HG02642 (cell line): Measurements from ENCODE around the gene PPP1R37.

Source experiments
- ATAC-seq: cut with Tn5 transposase; IDR thresholded peaks from one replicate; pipeline ENCODE4 v1.9.1; 2021; ENCODE audit warnings: mild to moderate bottlenecking; ENCODE audit not compliant: unreplicated experiment, poor library complexity

Gene PPP1R37

DNA sequence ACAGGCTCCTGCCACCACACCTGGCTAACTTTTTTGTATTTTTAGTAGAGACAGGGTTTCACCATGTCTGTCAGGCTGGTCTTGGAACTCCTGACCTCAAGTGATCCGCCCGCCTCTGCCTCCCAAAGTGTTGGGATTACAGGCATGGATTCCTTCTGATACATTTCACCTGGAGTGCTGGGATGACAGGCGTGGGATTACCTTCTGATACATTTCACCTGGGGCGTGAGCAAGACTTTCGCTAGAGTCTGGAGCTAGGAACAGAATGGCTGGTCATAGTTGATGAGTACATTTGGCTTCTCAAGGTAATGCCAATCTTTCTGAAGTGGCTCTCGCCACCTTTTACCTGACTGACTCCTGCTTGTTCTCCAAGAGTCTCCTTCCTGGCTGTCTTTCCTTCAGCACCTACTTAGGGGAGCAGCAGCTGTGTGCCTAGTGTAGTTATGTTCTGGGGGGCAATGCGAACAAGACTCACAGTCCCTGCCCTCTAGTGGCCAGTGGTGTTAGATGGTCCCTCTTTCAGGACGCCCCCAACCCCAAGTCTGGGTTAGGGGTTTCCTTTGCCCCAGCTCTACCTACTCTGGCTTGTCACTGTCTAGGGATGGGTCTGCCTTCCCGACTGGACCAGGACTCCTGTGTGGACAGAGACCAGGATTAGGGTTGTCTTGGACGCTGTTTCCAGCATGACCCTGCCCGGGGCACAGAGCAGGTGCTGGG lies 19.3 kb downstream of the PPP1R37 start:
- no peak for ATAC-seq

- no peak for ATAC-seq
These were observed 20.6 kb downstream of the PPP1R37 start for GRCh38 chr19:45113628-45114027.

DNA sequence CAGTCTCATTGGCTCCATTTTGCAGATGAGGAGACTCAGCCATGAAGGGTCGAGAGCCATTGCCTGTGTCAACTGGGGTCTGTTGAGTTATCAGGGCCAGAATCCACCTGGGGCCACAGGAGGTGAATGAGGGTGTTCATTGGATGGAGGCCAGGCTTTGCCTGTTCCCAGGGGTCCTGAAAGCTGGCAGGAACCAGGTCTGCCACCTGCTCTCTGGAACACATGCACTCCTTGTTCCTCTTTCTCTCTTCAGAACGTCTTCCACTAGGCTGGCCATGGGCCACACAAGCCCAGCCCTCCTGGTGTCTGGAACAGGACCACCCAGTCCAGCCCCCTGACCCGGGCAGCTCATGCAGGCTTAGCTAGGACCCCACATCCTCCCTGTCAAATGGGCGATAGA lies 21.1 kb downstream of the PPP1R37 start:
- ATAC-seq = no peak

- no peak for ATAC-seq
These were observed 23.0 kb downstream of the PPP1R37 start for GRCh38 chr19:45115809-45116615.

- peak; percentile 43 for ATAC-seq
These were observed 24.2 kb downstream of the PPP1R37 start for GRCh38 chr19:45117167-45117594.

- ATAC-seq = no peak
These were observed 24.7 kb downstream of the PPP1R37 start for GRCh38 chr19:45117671-45118070.

DNA sequence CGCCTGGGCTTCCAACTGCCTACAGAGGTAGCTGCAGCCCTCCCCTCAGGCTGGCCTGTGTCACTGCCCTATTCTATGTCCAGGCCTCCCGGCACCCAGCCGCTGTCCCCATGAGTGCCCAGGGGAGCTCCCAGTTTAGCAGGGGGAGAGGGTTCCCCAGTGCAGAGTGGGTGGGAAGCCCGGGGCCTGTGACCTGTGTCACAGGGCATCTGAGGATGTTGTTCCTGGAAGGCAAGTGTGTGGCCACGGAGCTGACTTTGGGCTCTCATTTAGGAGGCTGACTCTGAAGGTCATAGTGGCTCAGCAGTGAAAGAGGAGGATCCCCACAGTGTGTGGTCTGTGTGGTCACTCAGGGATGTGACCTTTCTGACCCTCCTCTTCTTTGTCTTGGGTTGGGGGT lies 25.1 kb downstream of the PPP1R37 start:
- ATAC-seq = peak; percentile 13

- ATAC-seq = peak; percentile 43
These were observed 25.8 kb downstream of the PPP1R37 start for GRCh38 chr19:45118591-45119355.

DNA sequence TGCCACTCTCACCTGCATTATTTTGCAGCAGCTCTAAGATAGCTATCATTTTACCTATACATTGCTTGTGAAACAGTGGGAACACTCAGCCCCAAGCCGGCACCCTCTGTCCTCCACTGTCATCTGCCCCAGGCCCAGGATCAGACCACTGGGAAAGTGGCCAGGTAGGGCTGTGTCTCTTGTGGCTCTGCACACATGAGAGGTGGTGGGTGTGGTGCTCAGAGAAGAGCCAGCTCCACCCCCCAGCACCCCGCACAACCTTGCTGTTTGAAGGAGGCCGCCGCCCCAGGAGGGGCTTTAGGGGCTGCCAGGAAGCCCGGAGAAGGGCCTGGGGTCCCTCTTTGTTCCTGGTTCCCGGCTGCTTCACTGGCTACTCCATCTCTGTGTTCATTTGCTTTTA lies 26.6 kb downstream of the PPP1R37 start:
- no peak for ATAC-seq

DNA sequence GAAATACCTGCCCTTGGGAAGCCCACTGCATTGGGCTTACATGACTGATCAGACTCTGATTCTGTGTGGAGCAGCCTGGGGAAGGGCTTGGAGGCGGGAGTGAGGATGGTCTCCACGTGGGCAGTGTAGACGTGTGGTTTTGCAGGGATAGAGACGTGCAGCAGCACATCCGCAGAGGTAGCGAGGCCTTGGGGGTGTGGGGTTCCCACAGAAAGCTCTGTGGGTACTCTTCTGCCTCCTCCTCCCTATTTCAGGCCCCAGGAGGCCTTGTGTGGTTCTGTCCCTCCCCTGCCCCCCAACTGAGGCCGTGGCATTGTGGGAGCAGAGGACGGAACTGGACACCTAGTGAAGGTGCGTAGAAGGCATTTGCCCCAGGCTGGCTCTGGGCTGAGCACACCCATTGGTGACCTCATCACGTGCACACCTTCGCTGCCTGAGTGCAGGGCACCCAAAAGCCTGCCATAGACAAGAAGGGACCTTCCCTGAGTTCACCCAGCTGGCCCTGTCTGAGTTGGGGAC lies 28.9 kb downstream of the PPP1R37 start:
- ATAC-seq = no peak

- no peak for ATAC-seq
These were observed 29.9 kb downstream of the PPP1R37 start for GRCh38 chr19:45122832-45123231.

DNA sequence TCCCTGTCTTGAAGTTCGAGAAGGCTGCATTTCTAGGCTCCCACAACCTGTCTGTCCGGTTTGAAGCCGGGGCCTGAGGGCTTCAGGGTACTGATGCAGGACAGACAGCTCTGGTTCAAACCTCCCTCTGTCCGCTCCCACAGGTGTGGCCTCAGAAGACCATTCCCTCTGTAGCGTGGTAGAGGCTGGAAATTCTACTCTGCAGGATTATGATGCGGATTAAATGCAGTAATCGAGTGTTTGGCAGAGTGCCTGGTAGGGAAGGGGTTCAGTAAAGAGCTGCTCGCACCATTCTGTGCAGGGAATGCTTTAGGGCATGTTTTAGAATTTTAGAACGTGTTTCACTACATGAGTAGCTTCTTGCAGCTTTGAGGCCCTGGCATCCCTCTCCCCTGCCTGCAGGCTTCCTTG lies 30.5 kb downstream of the PPP1R37 start:
- no peak for ATAC-seq

DNA sequence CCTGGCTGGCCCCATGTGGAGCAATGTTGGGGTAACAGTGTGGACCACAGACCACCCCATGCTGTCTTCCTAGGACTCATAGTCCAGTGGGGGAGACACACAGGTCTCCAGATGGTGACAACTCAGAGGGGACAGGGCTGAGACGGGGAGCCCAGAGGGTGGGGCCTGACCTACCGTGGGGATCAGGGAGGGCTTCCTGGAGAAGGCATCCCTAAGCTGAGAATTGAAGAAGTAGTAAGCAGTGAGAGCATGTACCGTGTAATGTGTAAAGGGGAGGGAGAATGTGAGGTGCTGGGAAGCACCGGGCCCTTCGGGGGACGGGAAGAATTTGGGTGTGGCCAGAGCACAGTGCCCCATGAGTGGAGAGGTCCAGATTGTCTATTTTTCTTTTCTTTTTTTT lies 31.0 kb downstream of the PPP1R37 start:
- no peak for ATAC-seq

GRCh38 chr19:45125360-45125759 lies 32.4 kb downstream of the PPP1R37 start:
- ATAC-seq = no peak

DNA sequence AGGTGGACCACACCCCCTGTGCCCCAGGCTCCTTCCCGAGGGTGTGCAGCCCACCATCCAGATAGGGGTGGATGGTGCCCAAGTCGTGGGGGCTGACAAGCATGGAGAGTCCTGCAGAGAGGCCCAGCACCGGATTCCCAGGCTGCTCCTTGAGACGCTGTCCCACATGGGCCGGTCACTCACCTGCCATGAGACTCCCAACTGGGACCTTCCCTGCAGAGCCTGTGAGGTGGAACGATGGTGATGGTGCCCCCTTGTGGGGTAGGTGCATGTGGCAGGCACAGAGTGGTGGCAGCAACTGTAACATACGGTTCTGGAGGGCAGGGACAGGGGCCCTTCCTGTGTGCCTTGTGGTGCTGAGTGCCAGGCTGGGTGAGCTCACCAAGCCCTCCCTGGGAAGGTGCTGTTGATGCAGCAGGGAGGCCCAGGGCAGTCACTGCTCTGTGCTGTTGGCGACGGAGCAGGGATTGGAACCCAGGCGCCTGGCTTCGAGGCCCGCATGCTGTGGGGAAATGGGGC lies 33.1 kb downstream of the PPP1R37 start:
- peak; percentile 49 for ATAC-seq

- no peak for ATAC-seq
These were observed 33.7 kb downstream of the PPP1R37 start for GRCh38 chr19:45126654-45127053.

GRCh38 chr19:45128146-45128545 lies 35.2 kb downstream of the PPP1R37 start:
- ATAC-seq = no peak

DNA sequence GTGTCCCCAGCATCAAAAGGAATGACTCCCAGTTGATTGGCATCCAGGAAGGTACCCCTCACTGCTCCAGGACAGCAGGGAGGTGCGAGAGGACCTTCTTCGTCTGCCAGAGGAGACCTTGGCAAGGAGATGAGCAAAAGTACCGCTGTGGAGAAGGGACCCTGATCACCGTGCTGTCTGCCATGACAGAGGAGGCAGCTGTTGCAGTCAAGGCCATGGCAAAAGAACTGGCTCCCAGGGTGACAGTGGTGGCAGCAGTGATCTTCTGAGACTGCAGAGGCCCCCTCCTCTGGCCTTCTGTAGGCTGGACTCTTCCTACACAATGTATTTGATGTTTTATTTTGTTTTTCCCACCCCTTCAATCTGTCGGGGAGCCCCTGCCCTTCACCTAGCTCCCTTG lies 35.8 kb downstream of the PPP1R37 start:
- no peak for ATAC-seq

- ATAC-seq = no peak
These were observed 37.3 kb downstream of the PPP1R37 start for GRCh38 chr19:45130236-45130635.

GRCh38 chr19:45130888-45131615 lies 38.1 kb downstream of the PPP1R37 start:
- ATAC-seq = no peak
